Upper lobe of left lung (tissue), 6 donors: ENCODE data around the gene CERS3. TPM values are rescaled to one million over a fixed set of nuclear protein-coding genes. Genes with fewer than 3 reads are reported as not detected.

ENCODE experiments used
- ATAC-seq, 2 donors: fragments of 200-7000 bp; cut with Tn5 transposase; one replicate each; pipeline ENCODE4 v1.9.1; 2022; ENCODE audit warnings: mild to moderate bottlenecking in 2 of 2, moderate library complexity in 2 of 2; ENCODE audit not compliant: low FRiP score in 2 of 2
- DNase-seq, 2 donors: peaks; one replicate each; pipeline ENCODE4 v3.0.0-alpha.2; 2019 to 2020
- H3K27ac ChIP-seq, 4 donors: fragments of 200-600 bp; sonication (generic); one replicate each; pipeline ENCODE4 v1.5.1; 2016 to 2019
- H3K27me3 ChIP-seq, 4 donors: fragments of 200-600 bp; sonication (generic); one replicate each; pipeline ENCODE4 v1.5.1; 2017 to 2019
- H3K36me3 ChIP-seq, 4 donors: fragments of 200-600 bp; sonication (generic); one replicate each; pipeline ENCODE4 v1.5.1; 2016 to 2019
- H3K4me1 ChIP-seq, 4 donors: fragments of 200-600 bp; sonication (generic); one replicate each; pipeline ENCODE4 v1.5.1; 2018 to 2019
- H3K4me3 ChIP-seq, 4 donors: fragments of 200-600 bp; sonication (generic); one replicate each; pipeline ENCODE4 v1.5.1; 2017 to 2019; ENCODE audit warnings: mild to moderate bottlenecking in 2 of 4, moderate library complexity in 1 of 4
- H3K9me3 ChIP-seq, 4 donors: fragments of 200-600 bp; sonication (generic); one replicate each; pipeline ENCODE4 v1.5.1; 2018 to 2019
- EP300 ChIP-seq, 4 donors: sonication (generic); formaldehyde crosslinking; IDR thresholded peaks; one replicate each; pipeline ENCODE4 v1.5.1; 2017; ENCODE audit warnings: antibody characterized with exemption in 4 of 4, control low read depth in 2 of 4
- POLR2A ChIP-seq, 4 donors: fragments of 450-650 bp; IDR thresholded peaks; one replicate each; pipeline ENCODE4 v1.5.1; 2016 to 2017; ENCODE audit warnings: antibody characterized with exemption in 4 of 4, mild to moderate bottlenecking in 2 of 4
- POLR2AphosphoS5 ChIP-seq, 2 donors: sonication (generic); formaldehyde crosslinking; IDR thresholded peaks; one replicate each; pipeline ENCODE4 v1.5.1; 2017; ENCODE audit warnings: antibody characterized with exemption in 2 of 2
- WGBS, 2 donors: methylation state at CpG; one replicate each; pipeline ENCODE4 v1.1.5; 2017 to 2018; 5-methylcytosine and 5-hydroxymethylcytosine counted together
- total RNA-seq, 6 donors: library from RNA; depleted of rRNA in 4 of 6; stranded (reverse); fragments of >200 nt in 4 of 6; gene quantifications; one replicate each; pipeline versions ENCODE4 v1.1.0 to v1.2.1, GENCODE V29; 2016 to 2021
- TF ChIP-seq, protein P1 (sequence below), 6 experiments: fragments of 450-650 bp in 4 of 6; fragments of 200-600 bp in 2 of 6; sonication (generic) in 2 of 6; IDR thresholded peaks; one replicate each; pipeline ENCODE4 v1.5.1; 2016 to 2019; ENCODE audit warnings: antibody characterized with exemption in 6 of 6
- donor health status: DM: no; HTN: no; CAD: no; lungs with moderate emphysema.
- donor health status: DM: no; HTN: yes; CAD: no; lungs with severe emphysema.

The CERS3 gene
- total RNA-seq, 6 donors from 2014 or later = 0.33 TPM; not detected in 5

GRCh38 chr15:100394736-100395440 lies 133.9 kb downstream of the CERS3 start:
- ATAC-seq = no peak
- WGBS, 2 donors = 62 to 66% methylated on average over 4 of the region's 4 CpGs
- TF ChIP-seq, protein P1, sequence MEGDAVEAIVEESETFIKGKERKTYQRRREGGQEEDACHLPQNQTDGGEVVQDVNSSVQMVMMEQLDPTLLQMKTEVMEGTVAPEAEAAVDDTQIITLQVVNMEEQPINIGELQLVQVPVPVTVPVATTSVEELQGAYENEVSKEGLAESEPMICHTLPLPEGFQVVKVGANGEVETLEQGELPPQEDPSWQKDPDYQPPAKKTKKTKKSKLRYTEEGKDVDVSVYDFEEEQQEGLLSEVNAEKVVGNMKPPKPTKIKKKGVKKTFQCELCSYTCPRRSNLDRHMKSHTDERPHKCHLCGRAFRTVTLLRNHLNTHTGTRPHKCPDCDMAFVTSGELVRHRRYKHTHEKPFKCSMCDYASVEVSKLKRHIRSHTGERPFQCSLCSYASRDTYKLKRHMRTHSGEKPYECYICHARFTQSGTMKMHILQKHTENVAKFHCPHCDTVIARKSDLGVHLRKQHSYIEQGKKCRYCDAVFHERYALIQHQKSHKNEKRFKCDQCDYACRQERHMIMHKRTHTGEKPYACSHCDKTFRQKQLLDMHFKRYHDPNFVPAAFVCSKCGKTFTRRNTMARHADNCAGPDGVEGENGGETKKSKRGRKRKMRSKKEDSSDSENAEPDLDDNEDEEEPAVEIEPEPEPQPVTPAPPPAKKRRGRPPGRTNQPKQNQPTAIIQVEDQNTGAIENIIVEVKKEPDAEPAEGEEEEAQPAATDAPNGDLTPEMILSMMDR (IDR thresholded peaks at IDR 0.05) = no peak
- TF ChIP-seq POLR2AphosphoS5 (IDR thresholded peaks at IDR 0.05) (no peak), POLR2A (IDR thresholded peaks at IDR 0.05) (no peak), EP300 (IDR thresholded peaks at IDR 0.05) (no peak)

GRCh38 chr15:100393008-100393407 lies 135.7 kb downstream of the CERS3 start:
- no peak for TF ChIP-seq EP300 (IDR thresholded peaks at IDR 0.05)
- TF ChIP-seq, protein P1 (IDR thresholded peaks at IDR 0.05) = no peak
- Histone ChIP-seq H3K27me3 (no peaks in the 10 kb centered on the region), H3K4me1 (no peaks in the 10 kb centered on the region), H3K9me3 (no peaks in the 10 kb centered on the region), H3K27ac (no peak overlapping the region), H3K4me3 (no peak overlapping the region), H3K36me3 (no peaks in the 10 kb centered on the region)
- WGBS, 2 donors = 48 to 59% methylated on average over 2 of the region's 2 CpGs
- DNase-seq = no peak
- no peak for ATAC-seq

More at GRCh38 chr15:100394736-100395440, 133.9 kb downstream of the CERS3 start:
- no peak for DNase-seq
- no peak overlapping the region for H3K27ac ChIP-seq
- H3K27me3 ChIP-seq = no peaks in the 10 kb centered on the region
- no peak overlapping the region for H3K4me3 ChIP-seq
- H3K36me3 ChIP-seq = no peaks in the 10 kb centered on the region
- H3K9me3 ChIP-seq = no peaks in the 10 kb centered on the region
- H3K4me1 ChIP-seq = no peaks in the 10 kb centered on the region

DNA sequence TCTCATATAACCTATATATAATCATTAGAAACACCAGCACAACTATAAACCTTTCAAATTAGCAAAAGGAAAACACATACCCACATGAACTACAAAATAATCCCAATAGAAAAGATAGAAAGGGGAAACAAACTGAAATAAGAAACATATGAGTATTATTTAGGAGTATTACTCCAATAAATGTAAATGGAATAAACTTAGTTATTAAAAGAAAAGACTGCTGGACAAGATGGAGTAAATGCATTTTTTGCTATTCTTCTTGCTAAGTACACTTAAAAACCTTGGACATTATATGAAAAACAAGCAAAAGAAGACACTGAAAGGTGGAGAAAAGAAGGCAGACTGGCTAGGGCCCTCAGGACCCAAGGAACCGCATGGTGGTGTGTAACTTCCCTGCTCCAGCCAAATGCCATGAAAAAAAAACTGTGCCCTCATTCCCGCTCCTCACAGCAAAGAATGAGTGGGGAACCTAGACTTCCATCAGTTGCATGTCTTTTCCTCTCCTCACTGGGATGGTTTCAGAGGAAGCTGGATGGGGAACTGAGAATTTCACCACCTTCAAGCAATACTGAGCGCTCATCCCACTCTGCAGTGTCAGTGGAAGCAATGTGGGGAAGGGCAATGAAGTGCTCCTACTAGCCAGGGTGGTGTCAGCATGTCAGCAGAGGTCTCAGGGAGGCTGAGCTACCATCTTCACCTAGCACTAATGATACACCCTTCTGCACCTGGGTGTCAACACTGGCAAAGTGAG lies 143.3 kb downstream of the CERS3 start:
- no peak for DNase-seq
- 73 to 78% methylated on average over 3 of the region's 3 CpGs for WGBS, 2 donors
- TF ChIP-seq EP300 (IDR thresholded peaks at IDR 0.05) = no peak
- TF ChIP-seq, protein P1 (IDR thresholded peaks at IDR 0.05) = no peak
- TF ChIP-seq POLR2A (IDR thresholded peaks at IDR 0.05) = no peak
- TF ChIP-seq POLR2AphosphoS5 (IDR thresholded peaks at IDR 0.05) = no peak
- H3K4me1 ChIP-seq = no peaks in the 10 kb centered on the region
- no peak overlapping the region for H3K4me3 ChIP-seq
- no peaks in the 10 kb centered on the region for H3K27me3 ChIP-seq
- no peak overlapping the region for H3K27ac ChIP-seq
- no peak for ATAC-seq
- peaks cover 8 to 21% (median 10%) of the 10 kb centered on the region in 4 donors for H3K9me3 ChIP-seq
- H3K36me3 ChIP-seq = no peaks in the 10 kb centered on the region

- peaks cover 8 to 21% (median 10%) of the 10 kb centered on the region in 4 donors for H3K9me3 ChIP-seq
- DNase-seq (peak in 1 of 2 donors; percentile 28), ATAC-seq (no peak)
- H3K4me1 ChIP-seq = no peaks in the 10 kb centered on the region
- TF ChIP-seq POLR2A (IDR thresholded peaks at IDR 0.05) (no peak), POLR2AphosphoS5 (IDR thresholded peaks at IDR 0.05) (no peak), EP300 (IDR thresholded peaks at IDR 0.05) (no peak)
- TF ChIP-seq, protein P1 (IDR thresholded peaks at IDR 0.05) = no peak
- no peaks in the 10 kb centered on the region for H3K36me3 ChIP-seq
- no peak overlapping the region for H3K27ac ChIP-seq
- 67 to 78% methylated on average over 6 to 9 of the region's 10 CpGs for WGBS, 2 donors
- H3K27me3 ChIP-seq = no peaks in the 10 kb centered on the region
- H3K4me3 ChIP-seq = no peak overlapping the region
Observed at GRCh38 chr15:100384108-100384410, 144.7 kb downstream of the CERS3 start.
